GM20431 (cell line): ENCODE data around the gene TTC24.
"Not testable (repeated sequence)": the region's sequence is repeated elsewhere in the genome, so short reads cannot be mapped to it uniquely, and the experiment has no call there.

Source experiments
- in situ Hi-C: fragments of 300-500 bp; cut with MseI, MboI; formaldehyde crosslinking; loops from one replicate; pipeline ENCODE4 v1.15.0; 2020; ENCODE audit warnings: low sequenced_read_pairs; ENCODE audit not compliant: unreplicated experiment

Gene TTC24

GRCh38 chr1:156601122-156601830, 21.8 kb downstream of the TTC24 start, which contains the start of gene GPATCH4:
Gene GPATCH4 (minus strand): TSS chr1:156601479.
- in situ Hi-C loops = no loop called here

- in situ Hi-C loops = no loop called here
Observed at GRCh38 chr1:156601892-156602291, 22.4 kb downstream of the TTC24 start.

- in situ Hi-C loops = no loop called here
Observed at GRCh38 chr1:156602557-156602993, 23.1 kb downstream of the TTC24 start.

- in situ Hi-C loops = not testable (repeated sequence)
Observed at GRCh38 chr1:156607344-156607743, 27.8 kb downstream of the TTC24 start.

- in situ Hi-C loops = no loop called here
Observed at GRCh38 chr1:156608036-156608674, 28.6 kb downstream of the TTC24 start.

- in situ Hi-C loops = no loop called here
Observed at GRCh38 chr1:156608981-156609380, 29.5 kb downstream of the TTC24 start.

- in situ Hi-C loops = not testable (repeated sequence)
Observed at GRCh38 chr1:156610072-156610471, 30.5 kb downstream of the TTC24 start.

- in situ Hi-C loops = no loop called here
Observed at GRCh38 chr1:156612666-156613065, 33.1 kb downstream of the TTC24 start.

GRCh38 chr1:156615946-156616345, 36.4 kb downstream of the TTC24 start:
- in situ Hi-C loops = no loop called here

GRCh38 chr1:156616463-156616862, 36.9 kb downstream of the TTC24 start:
- in situ Hi-C loops = no loop called here

GRCh38 chr1:156618853-156619581, 39.5 kb downstream of the TTC24 start, which contains the start of gene HAPLN2:
Gene HAPLN2 (plus strand): TSS chr1:156619415. CDS start chr1:156623491, 4,076 bp downstream.
- in situ Hi-C loops = no loop called here

- in situ Hi-C loops = no loop called here
Observed at GRCh38 chr1:156619582-156619955, 40.0 kb downstream of the TTC24 start.

- in situ Hi-C loops = no loop called here
Observed at GRCh38 chr1:156622581-156623297, 43.2 kb downstream of the TTC24 start.

- in situ Hi-C loops = no loop called here
Observed at GRCh38 chr1:156623946-156624813, 44.7 kb downstream of the TTC24 start.

GRCh38 chr1:156624814-156625435, 45.4 kb downstream of the TTC24 start:
- in situ Hi-C loops = no loop called here

GRCh38 chr1:156625436-156626078, 46.0 kb downstream of the TTC24 start:
- in situ Hi-C loops = no loop called here

GRCh38 chr1:156626079-156626438, 46.5 kb downstream of the TTC24 start:
- in situ Hi-C loops = no loop called here

GRCh38 chr1:156627313-156627880, 47.9 kb downstream of the TTC24 start:
- in situ Hi-C loops = no loop called here
